GM21786 (cell line): ENCODE data around the gene FLG2.
A peak's percentile ranks its signal among the peaks of the same experiment; 100 is the strongest.

Experiments
- ATAC-seq: cut with Tn5 transposase; IDR thresholded peaks from one replicate; pipeline ENCODE4 v1.9.1; 2021; ENCODE audit not compliant: unreplicated experiment

The FLG2 gene

GRCh38 chr1:152359906-152360305 lies at the start of gene FLG2:
TSS of gene FLG2 (minus strand) at chr1:152360006. CDS start at chr1:152358884, 1,122 bp downstream.
- ATAC-seq, result no peak

GRCh38 chr1:152408664-152409063 lies 48.9 kb upstream of the FLG2 start:
- no peak for ATAC-seq

DNA sequence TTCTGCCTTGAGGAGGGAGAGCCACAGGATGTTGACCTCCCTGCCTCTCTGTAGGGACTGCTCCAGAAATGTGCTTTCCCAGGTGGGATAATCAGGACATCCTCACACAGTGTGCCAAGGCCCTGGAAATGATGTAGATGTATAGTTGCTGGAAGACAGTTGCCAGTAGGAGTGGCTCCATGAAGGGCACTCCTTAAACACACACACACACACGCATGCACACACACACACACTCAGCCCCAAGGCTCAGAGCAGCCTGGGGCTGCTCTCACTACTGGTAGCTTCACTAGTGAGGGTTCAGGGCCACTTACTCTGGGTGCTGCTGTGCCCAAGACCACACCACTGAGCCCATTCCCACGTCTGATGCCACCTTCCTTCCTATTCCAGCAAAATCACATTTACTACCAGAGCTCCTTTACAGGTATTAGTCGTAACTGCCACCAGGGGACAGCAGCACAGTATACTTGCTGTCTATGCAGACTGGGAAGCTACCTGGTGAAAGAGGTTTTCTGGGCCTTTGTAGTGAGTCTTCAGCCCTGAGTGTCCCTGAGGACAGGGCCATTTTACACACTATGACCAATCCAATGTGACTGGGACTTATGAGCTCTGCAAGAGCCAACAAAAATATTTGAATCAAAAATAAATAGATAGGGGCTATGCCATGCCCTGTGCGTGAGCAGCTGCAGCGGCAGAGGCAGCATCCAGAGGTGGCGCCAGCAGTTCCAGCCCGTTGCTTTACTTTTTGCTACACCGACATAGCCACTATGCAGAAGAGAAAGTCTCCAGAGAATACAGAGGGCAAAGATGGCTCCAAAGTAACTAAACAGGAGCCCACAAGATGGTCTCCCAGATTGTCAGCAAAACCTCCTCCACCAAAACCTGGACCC lies 39.2 kb upstream of the FLG2 start:
- ATAC-seq, result no peak

GRCh38 chr1:152397474-152397873 lies 37.7 kb upstream of the FLG2 start:
- ATAC-seq, result no peak

DNA sequence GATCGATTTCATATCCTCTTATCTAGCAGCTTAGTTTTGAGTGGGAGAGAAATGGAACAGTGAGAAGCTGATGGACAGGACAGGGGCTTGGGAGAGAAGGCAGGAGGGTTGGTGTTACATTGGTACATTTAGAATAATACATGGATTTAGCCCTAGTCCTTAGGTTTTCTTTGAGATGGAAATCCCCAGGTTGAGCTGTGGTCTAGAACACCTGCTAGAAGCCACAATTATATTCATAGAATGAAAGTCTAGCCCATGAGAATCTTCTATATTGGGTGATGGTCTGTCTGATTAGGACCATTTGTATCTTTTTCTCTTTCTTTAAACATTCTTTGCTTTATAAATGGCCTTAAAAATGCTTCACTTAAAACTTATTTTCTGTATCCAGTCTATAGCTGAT lies 34.3 kb upstream of the FLG2 start:
- no peak for ATAC-seq

GRCh38 chr1:152392909-152393308 lies 33.1 kb upstream of the FLG2 start:
- ATAC-seq, result no peak

DNA sequence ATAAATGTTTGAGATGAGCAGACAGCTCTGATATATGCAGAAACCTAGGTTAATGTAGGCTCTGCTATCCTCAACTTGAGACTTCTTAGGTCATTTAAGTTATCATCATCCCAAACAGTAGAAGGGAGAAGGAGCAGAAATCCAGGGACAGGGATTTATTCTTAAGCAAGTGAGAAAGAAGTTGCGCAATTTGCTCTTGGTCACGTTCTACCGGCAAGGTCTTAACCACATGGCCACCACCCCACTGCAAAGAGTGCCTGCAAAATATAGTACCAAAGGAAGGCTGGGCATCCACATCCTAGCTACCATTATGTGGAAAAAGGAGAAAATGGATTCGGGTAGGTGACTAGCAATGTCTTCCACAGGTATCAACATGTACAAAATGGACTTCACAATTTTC lies 29.1 kb upstream of the FLG2 start:
- ATAC-seq, result no peak

DNA sequence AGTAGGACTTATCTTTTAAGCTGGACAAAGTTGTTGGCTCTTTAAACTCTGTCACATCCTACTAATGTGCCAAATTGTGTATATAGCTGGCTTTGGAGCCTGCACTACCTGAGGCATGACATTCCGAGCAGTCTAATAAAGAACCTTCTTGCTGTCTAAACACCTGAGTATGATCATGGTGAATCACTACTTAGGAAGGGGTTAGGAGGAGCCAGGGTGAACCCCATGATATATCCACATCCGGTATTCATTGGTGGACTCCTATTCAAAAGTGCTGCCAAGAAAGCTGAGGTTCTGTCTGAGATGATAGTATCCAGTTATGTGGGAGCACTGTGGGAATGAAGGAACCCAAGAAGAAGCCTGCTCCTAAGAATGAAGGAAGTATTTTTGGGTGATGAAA lies 27.1 kb upstream of the FLG2 start:
- ATAC-seq, result no peak

DNA sequence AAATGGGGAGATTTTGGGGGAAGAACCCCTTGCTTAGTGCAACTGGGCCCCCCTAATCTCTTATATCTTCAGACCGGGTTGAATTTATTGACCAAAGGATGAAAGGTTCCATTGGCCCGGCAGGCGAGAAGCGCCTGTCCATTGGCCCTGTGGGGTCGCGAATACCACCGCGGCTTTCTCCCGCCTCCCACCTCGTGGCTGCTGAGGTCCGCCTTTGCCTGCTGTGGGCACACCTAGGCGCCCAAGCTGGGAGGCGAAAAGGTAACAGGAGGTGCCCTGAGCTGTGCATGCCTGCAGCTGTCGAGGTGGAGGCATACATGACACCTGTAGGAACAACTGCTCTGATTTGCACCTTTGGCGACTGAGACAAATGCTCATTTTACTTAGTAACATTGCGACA lies 21.1 kb upstream of the FLG2 start:
- no peak for ATAC-seq

- ATAC-seq, result no peak
Observed at GRCh38 chr1:152374451-152374850, 14.6 kb upstream of the FLG2 start.

DNA sequence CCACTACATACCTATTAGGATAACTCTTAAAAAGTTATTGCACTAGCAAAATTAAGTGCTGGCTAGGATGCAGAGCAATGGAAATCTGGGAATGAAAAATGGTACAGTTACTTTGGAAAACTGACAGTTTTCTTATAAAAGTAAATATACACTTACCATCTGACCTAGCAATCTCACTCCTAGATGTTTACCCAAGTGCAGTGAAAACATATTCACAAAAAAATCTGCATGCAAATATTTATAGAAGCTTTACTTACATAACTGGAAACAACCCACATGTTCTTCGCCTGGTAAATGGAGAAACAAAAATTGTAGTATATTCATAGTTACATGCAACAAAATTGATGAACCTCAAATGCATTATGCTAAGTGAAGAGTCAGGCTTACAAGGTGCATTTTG lies 12.9 kb upstream of the FLG2 start:
- no peak for ATAC-seq

- ATAC-seq, result no peak
Observed at GRCh38 chr1:152367436-152367835, 7.6 kb upstream of the FLG2 start.

- ATAC-seq, result no peak
Observed at GRCh38 chr1:152356736-152357135, 3.1 kb downstream of the FLG2 start.

GRCh38 chr1:152349611-152350010 lies 10.2 kb downstream of the FLG2 start:
- ATAC-seq, result no peak

GRCh38 chr1:152348447-152348846 lies 11.4 kb downstream of the FLG2 start:
- ATAC-seq, result no peak

DNA sequence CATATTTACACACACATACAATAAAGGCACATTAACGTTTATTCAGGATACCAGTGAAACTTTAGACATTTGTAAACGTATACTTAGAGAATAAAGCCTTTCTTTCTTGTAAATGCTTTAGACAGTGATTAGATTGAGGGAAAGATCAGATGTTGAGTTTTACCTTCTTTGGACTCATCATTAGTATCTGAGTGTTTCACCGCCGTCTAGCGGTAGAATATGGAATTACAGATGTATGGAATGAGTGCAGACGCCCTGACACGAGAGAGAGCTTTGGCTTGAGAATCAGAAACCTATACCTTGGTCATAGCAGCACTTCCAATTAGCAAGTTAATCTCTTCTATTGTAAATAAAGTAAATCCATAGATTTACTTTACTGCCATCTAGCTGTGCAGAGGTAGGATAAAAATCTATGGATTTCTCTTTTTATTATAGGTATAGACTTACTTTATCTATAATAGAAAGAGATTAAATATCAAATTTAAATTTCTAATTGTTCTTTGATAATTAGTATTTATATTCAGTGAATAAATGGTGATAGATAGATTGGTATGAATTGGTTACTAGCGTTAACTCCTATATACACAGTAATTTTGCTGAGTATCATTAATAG lies 12.6 kb downstream of the FLG2 start:
- peak; percentile 58 for ATAC-seq

- ATAC-seq, result no peak
Observed at GRCh38 chr1:152344438-152344837, 15.4 kb downstream of the FLG2 start.

DNA sequence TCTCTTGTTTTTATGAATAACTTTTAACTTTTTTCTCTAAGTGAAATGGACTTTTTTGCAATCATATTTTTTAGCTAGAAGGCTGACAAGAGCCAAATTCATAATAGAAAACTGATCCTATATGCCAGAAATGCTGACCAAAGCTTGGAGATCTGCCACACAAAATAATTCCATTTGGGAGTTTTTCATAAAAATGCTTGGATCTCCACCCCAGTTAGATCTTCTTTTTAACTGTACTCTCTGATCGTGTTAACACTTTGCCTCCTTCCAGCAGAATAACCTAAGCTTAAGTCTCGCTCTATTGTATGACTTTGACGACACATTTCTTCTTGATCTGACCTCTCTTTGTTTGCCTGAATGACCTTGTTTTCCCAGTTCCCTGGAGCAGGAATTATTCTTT lies 16.8 kb downstream of the FLG2 start:
- no peak for ATAC-seq

DNA sequence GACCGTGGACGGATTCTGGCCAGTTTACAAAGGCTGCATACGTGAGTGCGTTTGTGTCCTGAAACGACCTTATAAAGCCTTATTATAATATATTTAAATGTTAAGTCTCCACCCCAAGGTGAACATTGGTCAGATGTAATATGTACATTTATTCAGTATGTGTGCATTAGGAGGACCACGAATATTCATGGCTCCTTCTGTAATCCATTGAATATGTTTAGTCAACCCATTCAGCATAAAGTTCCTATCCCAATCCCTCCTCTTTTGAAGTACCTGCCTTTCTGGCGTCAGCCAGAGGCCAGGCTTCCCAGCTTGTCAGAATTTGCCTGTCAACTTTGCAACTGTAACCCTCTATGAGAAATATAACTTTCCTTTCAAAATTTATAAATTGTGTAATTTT lies 24.4 kb downstream of the FLG2 start:
- ATAC-seq, result no peak

DNA sequence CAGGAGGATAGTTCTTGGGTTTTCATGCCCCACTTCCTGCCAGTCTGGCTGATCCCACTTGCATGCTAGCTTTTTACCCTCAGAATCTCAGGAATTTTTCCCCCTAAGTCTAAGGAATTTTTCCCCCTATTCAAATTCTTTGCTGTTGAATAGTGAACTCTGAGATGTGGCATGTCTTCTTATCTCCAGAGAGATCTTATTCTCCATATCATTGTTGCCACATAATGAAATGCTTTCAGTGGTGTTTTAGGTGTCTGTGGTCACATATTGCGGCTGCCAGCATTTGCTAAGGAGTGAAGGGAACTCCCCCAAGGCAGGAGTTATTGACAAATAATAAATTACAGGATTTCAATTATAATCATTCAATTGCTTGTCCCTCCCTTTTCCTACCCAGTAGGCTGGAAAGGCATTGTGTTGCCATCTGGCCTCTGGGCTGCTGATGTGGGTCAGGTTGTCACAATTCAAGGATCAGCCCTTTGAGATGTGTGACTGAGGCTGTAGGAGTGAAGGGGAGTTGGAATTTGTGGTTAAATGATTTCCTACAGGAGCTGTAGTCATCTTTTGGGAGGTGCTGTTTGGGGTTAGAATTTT lies 30.9 kb downstream of the FLG2 start:
- ATAC-seq, result no peak

DNA sequence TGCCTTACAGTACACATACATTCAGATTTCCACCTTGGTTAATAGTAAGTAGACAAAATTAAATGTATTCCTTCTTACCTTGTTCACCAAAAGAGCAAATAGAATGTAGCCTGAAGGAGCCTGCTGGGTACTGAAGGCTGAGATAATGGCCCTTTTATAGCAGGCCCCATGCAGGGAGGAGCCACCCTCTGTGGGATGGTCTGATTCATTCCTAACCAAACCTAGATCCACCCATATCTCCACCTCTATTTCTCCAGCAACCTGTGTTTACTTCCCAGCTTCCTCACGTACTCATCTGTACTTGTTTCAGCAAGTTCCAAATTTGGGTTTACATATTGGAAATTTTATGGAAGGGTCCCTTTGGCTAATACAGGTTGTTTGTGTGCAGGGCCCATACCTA lies 34.7 kb downstream of the FLG2 start, which contains the start of gene FLG:
TSS of gene FLG (minus strand) at position 129 of the 400 bp plus-strand sequence. CDS start 9,783 bp downstream, outside the sequence.
- ATAC-seq, result no peak

GRCh38 chr1:152313970-152314369 lies 45.8 kb downstream of the FLG2 start:
- ATAC-seq, result no peak
